ENCODE results near the gene SIN3B.
"Not testable (repeated sequence)": the region's sequence is repeated elsewhere in the genome, so short reads cannot be mapped to it uniquely, and the experiment has no call there.

Gene SIN3B

DNA sequence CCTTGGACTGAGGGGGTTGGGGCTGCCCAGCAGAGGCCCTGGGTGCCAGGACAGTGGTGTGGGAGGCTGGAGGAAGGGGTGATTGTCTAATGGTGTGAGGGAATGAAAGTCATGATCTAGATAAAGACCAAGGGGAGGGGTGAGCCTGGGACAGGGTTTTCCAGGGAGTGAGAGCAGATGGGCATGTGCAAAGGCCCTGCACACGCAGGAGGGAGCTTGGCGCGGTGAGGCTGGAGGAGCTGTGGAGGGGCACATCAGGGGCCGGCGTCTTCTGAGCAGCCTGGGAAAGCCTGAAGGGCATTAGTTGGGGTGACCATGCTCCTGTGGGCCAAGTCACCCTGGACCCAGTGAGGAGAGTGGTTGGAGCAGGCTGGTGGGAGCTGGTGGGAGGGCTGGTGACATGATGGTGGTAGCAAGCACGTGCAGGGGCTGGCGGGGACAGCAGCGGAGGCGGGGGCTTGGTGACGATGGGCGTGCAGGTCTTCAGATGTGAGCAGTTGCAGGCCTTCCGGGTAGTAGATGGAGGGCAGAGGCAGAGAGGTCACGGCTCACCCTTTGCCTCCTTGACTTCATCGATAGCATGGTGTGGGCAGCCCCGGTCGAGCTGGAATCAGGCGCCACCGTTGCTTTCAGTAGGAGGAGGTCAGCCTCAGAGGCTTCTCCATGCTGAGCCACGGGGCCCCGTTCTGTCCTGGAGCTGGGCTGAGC, 39.4 kb downstream of the SIN3B start:
- no peak for DNase-seq

DNA sequence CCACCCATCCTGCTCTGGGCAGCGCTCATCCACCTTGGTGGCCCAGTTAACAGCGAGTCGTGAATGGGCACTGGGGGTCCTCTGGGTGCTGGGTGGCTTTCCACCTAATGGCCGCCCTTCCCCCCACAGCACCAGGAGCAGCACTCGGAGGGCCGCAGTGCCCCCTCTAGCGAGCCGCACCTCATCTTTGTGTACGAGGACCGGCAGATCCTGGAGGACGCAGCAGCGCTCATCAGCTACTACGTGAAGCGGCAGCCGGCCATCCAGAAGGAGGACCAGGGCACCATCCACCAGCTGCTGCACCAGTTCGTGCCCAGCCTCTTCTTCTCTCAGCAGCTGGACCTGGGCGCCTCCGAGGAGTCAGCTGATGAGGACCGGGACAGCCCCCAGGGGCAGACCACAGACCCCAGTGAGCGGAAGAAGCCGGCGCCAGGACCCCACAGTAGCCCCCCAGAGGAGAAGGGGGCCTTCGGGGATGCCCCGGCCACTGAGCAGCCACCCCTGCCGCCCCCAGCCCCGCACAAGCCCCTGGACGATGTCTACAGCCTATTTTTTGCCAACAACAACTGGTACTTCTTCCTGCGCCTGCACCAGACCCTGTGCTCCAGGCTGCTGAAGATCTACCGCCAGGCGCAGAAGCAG, 40.3 kb downstream of the SIN3B start:
- DNase-seq, result no peak

DNA sequence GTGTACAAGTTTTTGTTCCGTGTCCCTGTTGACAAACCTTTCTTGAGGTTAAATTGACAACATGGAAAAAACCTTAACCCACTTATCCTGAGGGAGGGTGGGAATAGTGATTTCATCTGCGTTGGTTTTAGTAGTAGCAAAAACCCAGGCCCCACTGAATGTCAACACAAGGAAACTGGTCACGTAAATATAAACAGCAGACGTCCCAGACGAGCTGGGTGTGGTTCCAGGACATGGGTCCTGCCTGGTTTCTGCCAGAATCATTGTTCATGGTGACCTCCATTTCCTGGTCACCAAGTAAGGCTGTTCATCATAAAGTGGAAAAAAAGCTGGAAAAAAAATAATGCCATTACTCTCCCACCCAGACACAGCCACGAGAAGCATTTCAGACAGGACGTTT, 42.7 kb downstream of the SIN3B start:
- no peak for DNase-seq

DNA sequence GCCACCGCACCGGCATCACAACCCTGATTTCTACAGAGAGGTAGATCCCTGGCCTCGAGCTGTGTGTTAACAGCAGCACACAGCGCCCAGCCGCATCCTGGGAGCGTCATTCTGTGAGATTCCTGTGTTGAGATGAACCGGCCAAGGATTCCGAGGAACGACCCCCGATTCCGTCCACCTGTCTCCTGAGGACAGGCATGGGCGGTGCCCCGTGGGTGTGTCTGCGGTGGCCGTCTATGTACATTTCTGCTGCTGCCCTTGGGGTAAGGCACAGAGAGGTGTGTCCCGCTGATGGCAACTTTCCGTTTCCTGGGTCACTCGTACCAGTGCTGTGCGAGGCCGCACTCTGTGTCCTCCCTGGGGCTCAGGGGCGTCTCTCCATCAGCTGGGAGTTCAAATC, 43.5 kb downstream of the SIN3B start:
- no peak for DNase-seq

DNA sequence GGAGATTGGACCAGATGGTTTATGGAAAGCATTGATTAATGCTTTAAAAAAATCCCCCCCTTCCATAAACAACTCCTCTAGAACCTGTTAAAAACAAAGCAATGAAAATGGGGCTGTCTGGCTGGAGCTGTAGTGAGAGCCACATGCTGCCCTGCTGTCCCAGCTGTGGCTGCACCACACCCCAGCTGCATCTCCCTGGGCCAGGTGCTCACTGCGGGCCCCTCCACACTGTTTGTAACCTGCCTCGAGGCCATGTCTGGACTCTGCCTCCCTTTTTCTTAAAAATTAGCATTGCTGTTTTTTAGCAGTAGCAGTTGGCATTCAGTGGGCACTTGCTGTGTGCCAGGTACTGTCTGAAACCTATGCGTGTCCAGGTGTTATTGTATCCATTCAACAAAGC, 44.4 kb downstream of the SIN3B start:
- no peak for DNase-seq

DNA sequence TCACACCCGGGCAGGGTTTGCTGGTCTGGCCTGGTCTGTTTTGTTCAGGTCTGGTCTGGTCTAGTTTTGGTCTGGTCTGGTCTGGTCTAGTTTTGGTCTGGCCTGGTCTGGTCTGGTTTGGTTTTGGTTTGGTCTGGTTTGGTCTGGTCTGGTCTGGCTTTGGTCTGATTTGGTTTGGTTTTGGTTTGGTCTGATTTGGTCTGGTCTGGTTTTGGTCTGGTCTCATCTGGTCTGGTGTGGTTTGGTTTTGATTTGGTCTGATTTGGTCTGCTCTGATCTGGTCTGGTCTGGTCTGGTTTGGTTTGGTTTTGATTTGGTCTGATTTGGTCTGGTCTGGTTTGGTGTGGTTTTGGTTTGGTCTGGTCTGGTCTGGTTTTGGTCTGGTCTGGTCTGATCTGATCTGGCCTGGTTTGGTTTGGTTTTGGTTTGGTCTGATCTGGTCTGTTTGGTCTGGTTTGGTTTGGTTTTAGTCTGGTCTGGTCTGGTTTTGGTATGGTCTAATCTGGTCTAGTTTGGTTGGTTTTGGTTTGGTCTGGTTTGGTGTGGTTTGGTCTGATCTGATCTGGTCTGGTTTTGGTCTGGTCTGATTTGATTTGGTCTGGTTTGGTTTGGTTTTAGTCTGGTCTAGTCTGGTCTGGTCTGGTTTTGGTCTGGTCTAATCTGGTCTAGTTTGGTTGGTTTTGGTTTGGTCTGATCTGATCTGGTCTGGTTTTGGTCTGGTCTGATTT, 45.2 kb downstream of the SIN3B start:
- DNase-seq, result no peak

DNA sequence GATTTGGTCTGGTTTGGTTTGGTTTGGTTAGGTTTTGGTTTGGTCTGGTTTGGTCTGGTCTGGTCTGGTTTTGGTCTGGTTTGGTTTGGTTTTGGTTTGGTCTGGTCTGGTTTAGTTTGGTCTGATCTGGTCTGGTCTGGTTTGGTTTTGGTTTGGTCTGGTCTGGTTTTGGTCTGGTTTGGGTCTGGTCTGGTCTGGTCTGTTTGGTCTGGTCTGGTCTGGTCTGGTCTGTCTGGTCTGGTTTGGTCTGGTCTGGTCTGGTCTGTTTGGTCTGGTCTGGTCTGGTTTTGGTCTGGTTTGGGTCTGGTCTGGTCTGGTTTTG, 45.7 kb downstream of the SIN3B start:
- not testable (repeated sequence) for DNase-seq

DNA sequence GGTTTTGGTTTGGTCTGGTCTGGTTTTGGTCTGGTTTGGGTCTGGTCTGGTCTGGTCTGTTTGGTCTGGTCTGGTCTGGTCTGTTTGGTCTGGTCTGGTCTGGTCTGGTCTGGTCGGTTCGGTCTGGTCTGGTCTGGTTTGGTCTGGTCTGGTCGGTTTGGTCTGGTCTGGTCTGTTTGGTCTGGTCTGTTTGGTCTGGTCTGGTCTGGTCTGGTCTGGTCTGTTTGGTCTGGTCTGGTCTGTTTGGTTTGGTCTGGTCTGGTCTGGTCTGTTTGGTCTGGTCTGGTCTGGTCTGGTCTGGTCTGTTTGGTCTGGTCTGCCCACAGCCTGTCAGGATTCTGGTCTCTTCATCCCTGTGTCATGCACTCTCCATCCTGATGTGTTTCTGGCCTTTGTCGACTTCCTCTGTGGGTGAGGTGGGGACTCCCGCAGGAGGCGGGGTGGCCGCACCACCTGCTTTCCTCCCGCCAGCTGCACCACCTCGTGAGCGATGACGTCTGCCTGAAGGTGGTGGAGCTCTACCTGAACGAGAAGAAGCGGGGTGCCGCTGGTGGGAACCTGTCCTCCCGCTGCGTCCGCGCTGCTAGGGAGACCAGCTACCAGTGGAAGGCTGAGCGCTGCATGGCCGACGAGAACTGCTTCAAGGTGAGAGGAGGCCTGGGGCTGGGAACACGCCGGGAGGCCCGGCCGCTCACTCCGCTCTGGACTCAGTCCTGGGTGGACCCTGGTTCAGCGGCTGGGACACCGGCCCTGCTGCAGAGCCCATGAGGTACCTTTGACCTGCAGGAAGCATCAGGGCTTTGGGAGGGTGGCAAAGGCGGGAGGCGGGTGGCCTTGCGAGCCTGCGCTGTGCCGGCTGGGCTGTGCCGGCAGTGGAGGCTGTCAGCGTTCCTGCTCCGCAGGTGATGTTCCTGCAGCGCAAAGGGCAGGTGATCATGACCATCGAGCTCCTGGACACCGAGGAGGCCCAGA, 46.7 kb downstream of the SIN3B start:
- no peak for DNase-seq

DNA sequence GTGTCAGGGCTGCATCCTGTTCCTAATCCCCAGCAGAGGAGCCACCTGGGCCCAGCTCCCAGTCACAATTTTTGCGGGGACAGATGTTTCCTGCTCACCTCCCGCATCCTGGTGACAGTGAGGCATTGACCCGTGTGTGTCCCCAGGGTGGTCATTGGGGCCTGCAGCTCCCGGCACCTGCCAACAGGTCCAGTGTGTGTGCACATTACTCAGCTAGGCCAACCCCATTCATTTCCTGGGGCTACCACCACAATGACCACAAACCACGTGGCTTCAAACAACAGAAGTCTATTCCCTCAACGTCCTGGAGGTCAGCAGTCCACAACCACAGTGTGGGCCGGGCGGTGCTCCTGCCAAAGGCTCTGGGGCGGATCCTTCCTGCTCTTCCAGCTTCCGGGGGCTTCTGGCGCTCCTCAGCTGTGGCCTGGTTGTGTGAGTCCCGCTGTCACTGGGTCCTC, 47.7 kb downstream of the SIN3B start:
- no peak for DNase-seq

DNA sequence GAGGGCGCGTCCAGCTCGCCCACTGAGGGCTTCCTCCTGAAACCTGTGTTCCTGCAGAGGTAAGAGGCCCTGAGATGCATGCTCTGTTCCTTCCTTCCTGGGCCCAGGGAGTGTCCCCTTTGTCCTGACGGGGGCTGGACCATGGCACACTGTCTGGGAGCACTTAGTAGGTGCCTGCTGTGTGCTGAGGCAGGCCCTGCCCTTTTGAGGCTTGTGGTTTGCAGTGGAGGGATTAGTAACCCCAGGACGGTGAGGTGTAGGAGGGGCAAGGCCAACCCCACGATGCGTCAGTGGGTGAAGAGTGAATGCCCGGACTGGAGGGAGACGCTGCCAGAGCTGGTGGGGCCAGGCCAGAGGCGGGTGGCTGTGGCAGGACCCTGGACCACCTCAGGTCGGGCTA, 48.4 kb downstream of the SIN3B start:
- no peak for DNase-seq

DNA sequence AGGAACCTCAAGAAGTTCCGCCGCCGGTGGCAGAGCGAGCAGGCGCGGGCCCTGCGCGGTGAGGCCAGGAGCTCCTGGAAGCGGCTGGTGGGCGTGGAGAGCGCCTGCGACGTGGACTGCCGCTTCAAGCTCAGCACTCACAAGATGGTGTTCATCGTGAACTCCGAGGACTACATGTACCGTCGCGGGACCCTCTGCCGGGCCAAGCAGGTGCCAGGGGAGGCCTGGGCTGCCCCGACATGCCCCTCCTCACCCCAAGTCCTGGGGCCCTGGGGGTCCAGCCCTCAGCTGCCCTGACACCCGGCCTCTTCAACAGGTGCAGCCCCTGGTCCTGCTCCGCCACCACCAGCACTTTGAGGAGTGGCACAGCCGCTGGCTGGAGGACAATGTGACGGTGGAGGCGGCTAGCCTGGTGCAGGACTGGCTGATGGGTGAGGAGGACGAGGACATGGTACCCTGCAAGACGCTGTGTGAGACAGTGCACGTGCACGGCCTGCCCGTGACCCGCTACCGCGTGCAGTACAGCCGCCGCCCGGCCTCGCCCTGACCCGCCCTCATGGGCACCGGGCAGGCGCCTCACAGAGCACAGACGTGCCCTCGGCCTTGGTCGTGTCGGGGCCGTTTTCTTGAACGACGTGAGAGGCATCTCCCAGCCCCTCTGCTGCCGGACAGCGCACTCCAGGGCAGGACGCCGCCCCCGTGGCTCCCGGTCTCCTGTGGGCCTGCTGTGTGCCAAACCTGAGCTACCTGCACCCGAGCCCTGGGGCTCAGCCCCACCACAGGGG, 49.2 kb downstream of the SIN3B start:
- no peak for DNase-seq

DNA sequence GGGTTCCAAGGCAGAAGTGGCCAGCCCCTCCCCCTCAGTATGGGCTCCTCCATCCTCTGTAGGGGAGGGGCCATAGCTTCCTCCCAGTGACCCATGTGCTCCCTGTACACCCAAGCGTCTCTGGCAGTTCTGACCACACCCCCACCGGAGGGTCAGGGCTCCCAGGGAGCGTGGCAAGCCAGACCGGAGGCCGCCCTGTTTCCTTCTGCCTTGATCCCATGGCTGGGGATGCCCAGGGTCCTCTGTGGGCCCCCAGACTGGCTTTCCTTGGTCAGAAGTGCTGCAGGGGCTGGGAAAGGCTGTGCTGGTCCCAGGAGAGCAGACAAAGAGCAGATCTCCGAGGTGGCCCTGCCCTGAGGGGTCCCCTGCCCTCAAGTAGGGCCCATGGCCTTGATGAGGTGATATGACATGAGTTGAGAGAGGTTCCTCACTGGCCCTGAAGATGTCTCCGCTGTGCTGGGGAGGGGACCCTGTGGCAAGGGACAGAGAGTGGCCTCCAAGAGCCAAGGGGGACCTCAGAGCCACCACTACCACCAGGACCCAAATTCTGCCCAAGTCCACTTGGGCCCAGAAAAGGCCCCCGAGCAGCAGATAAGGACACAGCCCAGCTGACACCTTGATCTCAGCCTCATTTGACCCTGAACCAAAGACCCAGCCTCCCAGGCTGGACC, 51.8 kb downstream of the SIN3B start:
- DNase-seq, result no peak

DNA sequence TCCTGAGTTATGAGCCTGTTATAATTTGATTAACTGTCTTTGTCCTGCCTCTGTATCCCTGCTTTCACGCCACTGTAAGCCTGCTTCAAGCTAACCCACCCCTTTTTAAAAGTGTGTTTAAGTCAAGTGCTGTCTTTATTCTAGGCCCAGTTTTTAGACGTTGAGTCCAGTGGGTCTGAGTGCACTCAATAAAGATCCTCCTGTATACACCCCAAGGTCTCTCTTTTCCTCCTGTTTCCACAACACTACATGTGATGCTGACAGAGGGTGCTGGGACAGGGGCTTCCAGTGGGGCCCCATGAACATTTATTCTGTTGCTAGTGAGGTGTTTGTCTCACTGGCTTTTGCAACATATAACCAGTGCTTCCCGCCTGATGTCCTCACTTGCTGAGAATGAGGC, 52.9 kb downstream of the SIN3B start:
- DNase-seq, result no peak

DNA sequence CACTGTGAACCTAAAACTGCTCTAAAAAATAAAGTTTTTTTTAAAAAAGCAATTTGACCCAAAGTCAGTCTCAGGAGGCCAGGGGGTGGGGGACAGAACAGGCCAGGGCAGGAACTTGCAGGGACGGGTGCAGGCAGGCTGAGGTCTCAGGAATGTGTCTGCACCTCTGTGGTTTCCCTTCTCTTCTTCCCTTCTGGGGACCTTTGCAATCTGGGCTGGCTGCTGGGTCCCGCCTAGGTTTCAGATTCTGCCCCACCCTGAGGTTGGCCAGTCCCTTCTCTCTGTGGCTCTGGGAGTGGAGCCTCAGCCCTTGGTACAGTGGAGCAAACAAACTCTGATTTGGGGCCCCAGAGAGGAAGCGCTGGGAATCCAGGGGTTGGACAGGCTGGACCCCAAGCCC, 54.3 kb downstream of the SIN3B start:
- DNase-seq, result no peak

DNA sequence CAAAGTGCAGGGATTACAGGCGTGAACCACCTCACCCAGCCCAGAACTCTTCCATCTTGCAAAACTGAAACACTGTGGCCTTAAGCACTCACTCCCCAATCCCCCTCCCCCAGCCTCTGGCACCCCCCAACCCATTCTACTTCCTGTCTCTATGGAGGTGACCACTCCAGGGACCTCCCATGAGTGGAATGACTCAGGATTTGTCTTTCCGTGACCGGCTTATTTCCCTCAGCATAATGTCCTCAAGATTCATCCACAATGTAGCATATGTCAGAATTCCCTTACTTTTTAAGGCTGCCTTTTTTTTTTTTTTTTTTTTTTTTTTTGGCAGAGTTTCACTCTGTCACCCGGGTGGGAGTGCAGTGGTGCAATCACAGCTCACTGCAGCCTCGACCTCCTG, 56.0 kb downstream of the SIN3B start:
- no peak for DNase-seq

DNA sequence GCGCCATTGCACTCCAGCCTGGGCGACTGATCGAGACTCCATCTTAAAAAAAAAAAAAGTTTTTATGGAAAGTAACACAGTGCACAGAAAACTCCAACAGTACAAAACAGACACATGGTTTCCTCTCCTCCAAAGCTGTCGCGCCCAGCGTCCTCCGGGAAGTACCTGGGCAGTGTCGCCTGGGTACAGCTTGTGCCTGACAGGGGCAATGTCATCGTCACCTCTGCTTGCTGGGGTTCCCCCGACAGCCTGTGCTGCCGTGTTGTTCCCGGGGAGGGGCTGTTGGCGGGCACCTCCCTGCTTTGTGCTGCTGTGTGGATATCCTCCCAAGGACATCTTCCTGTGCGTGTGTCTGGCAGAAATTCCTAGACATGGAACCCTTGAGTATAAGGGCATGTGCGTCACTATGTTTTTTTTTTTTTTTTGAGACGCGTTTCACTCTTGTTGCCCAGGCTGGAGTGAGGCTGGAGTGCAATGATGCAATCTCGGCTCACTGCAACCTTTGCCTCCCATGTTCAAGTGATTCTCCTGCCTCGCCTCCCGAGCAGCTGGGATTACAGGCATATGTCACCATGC, 57.2 kb downstream of the SIN3B start:
- no peak for DNase-seq

DNA sequence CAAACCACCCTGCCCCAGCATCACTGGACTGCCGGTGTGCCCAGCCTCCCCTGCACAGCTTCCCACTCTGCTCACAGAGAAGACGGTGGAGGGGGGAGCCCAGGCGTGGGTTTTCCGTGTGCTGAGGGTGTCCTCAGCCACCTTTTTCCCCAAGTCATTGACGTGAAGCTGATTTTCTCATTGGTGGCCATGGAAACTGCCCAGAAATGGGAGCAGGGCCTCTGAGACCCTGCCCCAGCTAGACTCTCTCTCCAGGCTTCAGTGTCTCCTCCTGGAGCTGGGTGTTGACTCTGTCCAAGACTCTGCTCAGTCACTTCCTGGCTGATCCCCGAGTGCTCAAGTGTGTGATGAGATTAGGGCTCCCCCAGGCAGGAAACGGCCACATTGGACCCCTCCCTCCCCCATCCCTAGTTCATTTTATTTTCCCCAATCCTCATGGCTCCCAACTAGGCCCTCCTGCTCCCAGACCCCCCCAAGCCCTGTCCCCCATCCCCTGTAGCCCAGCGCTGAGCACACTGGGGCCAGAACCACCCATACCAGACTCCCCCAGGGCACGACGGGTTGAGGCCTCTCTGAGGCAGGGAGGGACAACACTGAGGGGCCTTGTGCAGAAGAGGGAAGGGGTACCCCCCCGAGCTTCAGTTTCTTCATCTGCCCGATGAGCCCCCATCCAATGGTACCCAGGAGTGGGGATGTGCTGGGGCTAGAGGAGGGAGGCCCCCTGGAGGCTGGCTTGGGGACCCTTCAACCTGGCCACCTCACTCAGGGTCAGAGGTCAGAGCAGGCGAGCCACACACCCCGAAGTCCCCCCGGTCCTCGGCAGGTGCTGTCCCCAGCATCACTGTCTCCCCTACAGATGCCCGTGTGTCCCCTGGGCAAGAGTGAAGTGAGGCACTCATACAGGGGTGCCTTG, 58.4 kb downstream of the SIN3B start:
- DNase-seq, result no peak

DNA sequence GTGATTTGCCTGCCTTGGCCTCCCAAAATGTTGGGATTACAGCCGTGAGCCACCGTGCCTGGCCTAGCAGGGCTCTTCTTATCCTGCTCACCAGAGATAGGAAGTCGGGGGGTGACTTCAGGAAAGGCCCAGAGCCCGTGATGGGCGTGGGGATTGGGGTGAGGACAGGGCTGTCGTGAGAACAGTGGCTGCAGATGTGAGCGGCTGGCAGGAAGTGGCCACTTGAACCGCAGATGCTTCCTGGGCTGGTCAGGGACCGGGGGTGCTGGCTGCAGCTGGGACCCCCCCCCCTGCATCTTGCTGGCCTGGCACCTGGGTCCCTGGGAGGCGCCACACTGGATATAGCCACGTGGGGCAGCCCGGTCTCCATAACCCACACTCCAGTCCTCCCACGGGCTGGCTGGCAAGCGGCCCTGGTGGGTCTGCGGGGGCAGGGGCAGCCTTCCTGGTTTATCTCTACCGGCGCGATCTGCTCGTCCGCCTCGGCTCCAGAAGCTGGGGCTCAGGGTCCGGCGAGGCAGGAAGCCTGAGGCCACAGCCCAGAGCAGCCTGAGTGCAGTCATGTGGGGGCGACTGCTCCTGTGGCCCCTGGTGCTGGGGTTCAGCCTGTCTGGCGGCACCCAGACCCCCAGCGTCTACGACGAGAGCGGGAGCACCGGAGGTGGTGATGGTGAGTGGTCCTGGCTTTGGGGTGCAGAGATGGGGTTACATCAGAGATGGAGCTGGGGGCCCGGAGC, 59.6 kb downstream of the SIN3B start, which contains the start of gene F2RL3:
Gene F2RL3 (plus strand): TSS at position 371 of the 737 bp plus-strand sequence. CDS start 191 bp downstream, at position 562.
- DNase-seq, result no peak

DNA sequence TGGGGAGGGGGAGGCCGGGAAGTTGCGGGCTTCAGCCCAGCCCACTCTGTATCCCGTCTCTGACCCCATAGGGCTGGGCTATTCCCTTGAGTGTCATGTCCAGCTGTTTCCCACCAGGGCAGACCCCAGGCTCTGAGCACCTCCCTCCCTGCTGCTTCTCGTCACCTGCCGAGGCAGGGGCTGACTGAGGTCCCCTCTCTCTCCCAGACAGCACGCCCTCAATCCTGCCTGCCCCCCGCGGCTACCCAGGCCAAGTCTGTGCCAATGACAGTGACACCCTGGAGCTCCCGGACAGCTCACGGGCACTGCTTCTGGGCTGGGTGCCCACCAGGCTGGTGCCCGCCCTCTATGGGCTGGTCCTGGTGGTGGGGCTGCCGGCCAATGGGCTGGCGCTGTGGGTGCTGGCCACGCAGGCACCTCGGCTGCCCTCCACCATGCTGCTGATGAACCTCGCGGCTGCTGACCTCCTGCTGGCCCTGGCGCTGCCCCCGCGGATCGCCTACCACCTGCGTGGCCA, 60.2 kb downstream of the SIN3B start:
- DNase-seq, result no peak

Measured in CD4-positive, alpha-beta T cell treated with Interleukin-10 for 1 hour (primary cell).